ENCODE data around the gene POLR2M.

The POLR2M gene

GRCh38 chr15:57677204-57677603 lies 29.3 kb upstream of the POLR2M start:
- ChIA-PET POLR2A (no interaction called here), CTCF (interaction anchor here (1.5 to 2.3 kb wide), 3 partner anchors 9 to 20 kb away, joined by 4 to 8 read pairs (median 8); no protein-coding TSS in a partner anchor)
- DNase-seq (ENCODE audit: extremely low spot score) = no peak
- TF ChIP-seq CTCF (IDR thresholded peaks at IDR 0.05; ENCODE audit: control extremely low read depth, extremely low read depth, low read depth, missing control alignments) = no peak

GRCh38 chr15:57680021-57680420 lies 26.5 kb upstream of the POLR2M start:
- CTCF ChIA-PET = interaction anchor here (1.9 kb wide), 1 partner anchor 53 kb away, joined by 7 read pairs; no protein-coding TSS in a partner anchor

GRCh38 chr15:57681011-57681410 lies 25.5 kb upstream of the POLR2M start:
- no peak for TF ChIP-seq CTCF (IDR thresholded peaks at IDR 0.05; ENCODE audit: control extremely low read depth, extremely low read depth, low read depth, missing control alignments)

More at GRCh38 chr15:57680021-57680420, 26.5 kb upstream of the POLR2M start:
- DNase-seq (ENCODE audit: extremely low spot score) = no peak
- no peak for TF ChIP-seq CTCF (IDR thresholded peaks at IDR 0.05; ENCODE audit: control extremely low read depth, extremely low read depth, low read depth, missing control alignments)
- POLR2A ChIA-PET = no interaction called here

GRCh38 chr15:57683481-57683880 lies 23.0 kb upstream of the POLR2M start:
- DNase-seq (ENCODE audit: extremely low spot score) = no peak
- CTCF ChIA-PET = interaction anchor here (1.2 to 1.4 kb wide), 2 partner anchors 11 to 377 kb away, joined by 3 read pairs; no protein-coding TSS in a partner anchor
- POLR2A ChIA-PET = no interaction called here
- TF ChIP-seq CTCF (IDR thresholded peaks at IDR 0.05; ENCODE audit: control extremely low read depth, extremely low read depth, low read depth, missing control alignments) = no peak

More at GRCh38 chr15:57681011-57681410, 25.5 kb upstream of the POLR2M start:
- ChIA-PET POLR2A (no interaction called here), CTCF (interaction anchor here (1.3 to 2.1 kb wide), 2 partner anchors 8 to 121 kb away, joined by 3 to 4 read pairs; no protein-coding TSS in a partner anchor)
- DNase-seq (ENCODE audit: extremely low spot score) = no peak

- ChIA-PET CTCF (no interaction called here), POLR2A (no interaction called here)
- DNase-seq (ENCODE audit: extremely low spot score) = no peak
- TF ChIP-seq CTCF (IDR thresholded peaks at IDR 0.05; ENCODE audit: control extremely low read depth, extremely low read depth, low read depth, missing control alignments) = no peak
Measured at GRCh38 chr15:57684491-57685151, 21.9 kb upstream of the POLR2M start.

- no peak for DNase-seq (ENCODE audit: extremely low spot score)
Measured at GRCh38 chr15:57685306-57686095, 21.0 kb upstream of the POLR2M start.

More at GRCh38 chr15:57685306-57686095, 21.0 kb upstream of the POLR2M start:
- TF ChIP-seq CTCF (IDR thresholded peaks at IDR 0.05; ENCODE audit: control extremely low read depth, extremely low read depth, low read depth, missing control alignments) = no peak
- POLR2A ChIA-PET = no interaction called here
- CTCF ChIA-PET = interaction anchor here (0.9 kb wide), 1 partner anchor 10 kb away, joined by 3 read pairs; no protein-coding TSS in a partner anchor

Data from GM10248 (cell line).